Neural progenitor cell (in vitro differentiated cells): ENCODE results near the gene IL6ST.

Source experiments
- EZH2 ChIP-seq: fragments of 200-600 bp; sonication (generic); IDR thresholded peaks from 2 replicates; pipeline ENCODE4 v1.6.1; 2017; ENCODE audit warnings: antibody characterized with exemption, mild to moderate bottlenecking, moderate library complexity
- EZH2phosphoT487 ChIP-seq: fragments of 200-600 bp; sonication (generic); IDR thresholded peaks from 2 replicates; pipeline ENCODE4 v1.6.1; 2017; ENCODE audit warnings: antibody characterized with exemption
- TF ChIP-seq, protein P1 (sequence below): fragments of 200-600 bp; sonication (generic); IDR thresholded peaks from 2 replicates; pipeline ENCODE4 v1.5.1; 2017; ENCODE audit warnings: antibody characterized with exemption, mild to moderate bottlenecking

- TF ChIP-seq, protein P1, sequence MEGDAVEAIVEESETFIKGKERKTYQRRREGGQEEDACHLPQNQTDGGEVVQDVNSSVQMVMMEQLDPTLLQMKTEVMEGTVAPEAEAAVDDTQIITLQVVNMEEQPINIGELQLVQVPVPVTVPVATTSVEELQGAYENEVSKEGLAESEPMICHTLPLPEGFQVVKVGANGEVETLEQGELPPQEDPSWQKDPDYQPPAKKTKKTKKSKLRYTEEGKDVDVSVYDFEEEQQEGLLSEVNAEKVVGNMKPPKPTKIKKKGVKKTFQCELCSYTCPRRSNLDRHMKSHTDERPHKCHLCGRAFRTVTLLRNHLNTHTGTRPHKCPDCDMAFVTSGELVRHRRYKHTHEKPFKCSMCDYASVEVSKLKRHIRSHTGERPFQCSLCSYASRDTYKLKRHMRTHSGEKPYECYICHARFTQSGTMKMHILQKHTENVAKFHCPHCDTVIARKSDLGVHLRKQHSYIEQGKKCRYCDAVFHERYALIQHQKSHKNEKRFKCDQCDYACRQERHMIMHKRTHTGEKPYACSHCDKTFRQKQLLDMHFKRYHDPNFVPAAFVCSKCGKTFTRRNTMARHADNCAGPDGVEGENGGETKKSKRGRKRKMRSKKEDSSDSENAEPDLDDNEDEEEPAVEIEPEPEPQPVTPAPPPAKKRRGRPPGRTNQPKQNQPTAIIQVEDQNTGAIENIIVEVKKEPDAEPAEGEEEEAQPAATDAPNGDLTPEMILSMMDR = no peak
- TF ChIP-seq EZH2 (no peak), EZH2phosphoT487 (no peak)
Observed at GRCh38 chr5:55959208-55959607, 35.6 kb downstream of the IL6ST start.
